Neural cell (in vitro differentiated cells): ENCODE data around the gene PODXL2.

Experiments
- CTCF ChIP-seq: fragments of 450-650 bp; IDR thresholded peaks from 2 replicates; pipeline ENCODE4 v1.5.1; 2014; ENCODE audit warnings: antibody characterized with exemption, mild to moderate bottlenecking, moderate library complexity; ENCODE audit not compliant: poor library complexity, severe bottlenecking
- EP300 ChIP-seq: fragments of 450-650 bp; conservative IDR thresholded peaks from 2 replicates; pipeline ENCODE4 v1.6.1; 2014; ENCODE audit warnings: antibody characterized with exemption, mild to moderate bottlenecking, moderate library complexity; ENCODE audit not compliant: poor library complexity, severe bottlenecking
- EZH2 ChIP-seq: fragments of 200-600, 300-800 bp; shearing (Covaris generic), sonication (generic); IDR thresholded peaks from 2 replicates; pipeline ENCODE4 v1.6.1; 2014; ENCODE audit warnings: antibody characterized with exemption, low read length, borderline replicate concordance, mild to moderate bottlenecking; ENCODE audit not compliant: insufficient read depth, poor library complexity, severe bottlenecking
- POLR2AphosphoS5 ChIP-seq: IDR thresholded peaks from 2 replicates; pipeline ENCODE4 v1.6.1; 2012
- RAD21 ChIP-seq: fragments of 450-650 bp; conservative IDR thresholded peaks from 2 replicates; pipeline ENCODE4 v1.6.1; 2014; ENCODE audit warnings: antibody characterized with exemption, mild to moderate bottlenecking, moderate library complexity
- REST ChIP-seq: IDR thresholded peaks from 2 replicates; pipeline ENCODE4 v1.6.1; 2012; ENCODE audit warnings: borderline replicate concordance
- SMC3 ChIP-seq: fragments of 450-650 bp; conservative IDR thresholded peaks from 2 replicates; pipeline ENCODE4 v1.6.1; 2014; ENCODE audit warnings: antibody characterized with exemption, mild to moderate bottlenecking, moderate library complexity; ENCODE audit not compliant: poor library complexity
- TAF1 ChIP-seq: IDR thresholded peaks from 2 replicates; pipeline ENCODE4 v1.6.1; 2012; ENCODE audit warnings: low read depth

- no peak for TF ChIP-seq EZH2
- no peak for TF ChIP-seq CTCF
- no peak for TF ChIP-seq POLR2AphosphoS5
- no peak for TF ChIP-seq SMC3
- TF ChIP-seq RAD21: no peak
- TF ChIP-seq REST: no peak
- no peak for TF ChIP-seq TAF1
- no peak for TF ChIP-seq EP300
These were observed 25.4 kb downstream of the PODXL2 start for GRCh38 chr3:127654374-127654773.
